ENCODE data around the gene MYH6. TPM values are rescaled to one million over a fixed set of nuclear protein-coding genes. Genes with fewer than 3 reads are reported as not detected.
A peak's percentile ranks its signal among the peaks of the same experiment; 100 is the strongest.
"Not testable (repeated sequence)": the region's sequence is repeated elsewhere in the genome, so short reads cannot be mapped to it uniquely, and the experiment has no call there.

MYH6 gene
- polyA plus RNA-seq, 3 donors: not detected

- Mint-ChIP-seq H3K4me1 (no peaks in the 10 kb centered on the region), H3K36me3 (no peaks in the 10 kb centered on the region), H3K27ac (no peak overlapping the region), H3K9me3 (no peaks in the 10 kb centered on the region), H3K27me3 (ENCODE audit: low read depth in 3 of 3) (peaks cover 6 to 9% (median 7%) of the 10 kb centered on the region in 3 donors), H3K4me3 (no peak overlapping the region)
- H3K9me3 ChIP-seq (replicated peaks in 1 of 2; ENCODE audit: control insufficient read depth in 1 of 2, insufficient read depth in 1 of 2, low read length in 2 of 2): no peaks in the 10 kb centered on the region
- no peak overlapping the region for H3K4me2 ChIP-seq (replicated peaks; ENCODE audit: extremely low read depth, low read length, poor library complexity, severe bottlenecking)
- H3K4me1 ChIP-seq (ENCODE audit: control insufficient read depth in 1 of 2, insufficient read depth in 2 of 2, low read length in 2 of 2): no peaks in the 10 kb centered on the region
- 98% methylated on average over 17 of the region's 21 CpGs for whole genome bisulfite sequencing (ENCODE audit: insufficient coverage)
- TF ChIP-seq, protein P1, sequence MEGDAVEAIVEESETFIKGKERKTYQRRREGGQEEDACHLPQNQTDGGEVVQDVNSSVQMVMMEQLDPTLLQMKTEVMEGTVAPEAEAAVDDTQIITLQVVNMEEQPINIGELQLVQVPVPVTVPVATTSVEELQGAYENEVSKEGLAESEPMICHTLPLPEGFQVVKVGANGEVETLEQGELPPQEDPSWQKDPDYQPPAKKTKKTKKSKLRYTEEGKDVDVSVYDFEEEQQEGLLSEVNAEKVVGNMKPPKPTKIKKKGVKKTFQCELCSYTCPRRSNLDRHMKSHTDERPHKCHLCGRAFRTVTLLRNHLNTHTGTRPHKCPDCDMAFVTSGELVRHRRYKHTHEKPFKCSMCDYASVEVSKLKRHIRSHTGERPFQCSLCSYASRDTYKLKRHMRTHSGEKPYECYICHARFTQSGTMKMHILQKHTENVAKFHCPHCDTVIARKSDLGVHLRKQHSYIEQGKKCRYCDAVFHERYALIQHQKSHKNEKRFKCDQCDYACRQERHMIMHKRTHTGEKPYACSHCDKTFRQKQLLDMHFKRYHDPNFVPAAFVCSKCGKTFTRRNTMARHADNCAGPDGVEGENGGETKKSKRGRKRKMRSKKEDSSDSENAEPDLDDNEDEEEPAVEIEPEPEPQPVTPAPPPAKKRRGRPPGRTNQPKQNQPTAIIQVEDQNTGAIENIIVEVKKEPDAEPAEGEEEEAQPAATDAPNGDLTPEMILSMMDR (IDR thresholded peaks at IDR 0.05): no peak
- no peaks in the 10 kb centered on the region for H4K20me1 ChIP-seq (ENCODE audit: insufficient read depth, low read length)
- intact Hi-C loops (cut with micrococcal nuclease): no loop called here
- H3K36me3 ChIP-seq (replicated peaks in 1 of 2; ENCODE audit: control insufficient read depth in 1 of 2, insufficient read depth in 2 of 2, low read length in 2 of 2): no peaks in the 10 kb centered on the region
- H3K27ac ChIP-seq (ENCODE audit: low read depth in 1 of 2, low read length in 2 of 2): no peak overlapping the region
- no peak for DNase-seq
- H3K9ac ChIP-seq (ENCODE audit: insufficient read depth, low read length, poor library complexity, severe bottlenecking): no peak overlapping the region
- H3K4me3 ChIP-seq (replicated peaks in 1 of 3; ENCODE audit: low read depth in 2 of 3, low read length in 3 of 3): no peak overlapping the region
- H2AFZ ChIP-seq (ENCODE audit: insufficient read depth, low read depth, low read length, poor library complexity, severe bottlenecking): no peak overlapping the region
- H3K27me3 ChIP-seq (ENCODE audit: control insufficient read depth in 2 of 2, insufficient read depth in 2 of 2, low read length in 2 of 2): no peaks in the 10 kb centered on the region
- H3K79me2 ChIP-seq (ENCODE audit: insufficient read depth, low read length): no peaks in the 10 kb centered on the region
Observed at GRCh38 chr14:23418021-23418420, 9.9 kb upstream of the MYH6 start.

GRCh38 chr14:23417269-23417668 is 9.2 kb upstream of the MYH6 start:
- H3K4me3 ChIP-seq (replicated peaks in 1 of 3; ENCODE audit: low read depth in 2 of 3, low read length in 3 of 3); H3K27me3 ChIP-seq (ENCODE audit: control insufficient read depth in 2 of 2, insufficient read depth in 2 of 2, low read length in 2 of 2); H3K79me2 ChIP-seq (ENCODE audit: insufficient read depth, low read length); H3K36me3 ChIP-seq (replicated peaks in 1 of 2; ENCODE audit: control insufficient read depth in 1 of 2, insufficient read depth in 2 of 2, low read length in 2 of 2); H3K4me2 ChIP-seq (replicated peaks; ENCODE audit: extremely low read depth, low read length, poor library complexity, severe bottlenecking); H3K9ac ChIP-seq (ENCODE audit: insufficient read depth, low read length, poor library complexity, severe bottlenecking); intact Hi-C loops (cut with micrococcal nuclease); H4K20me1 ChIP-seq (ENCODE audit: insufficient read depth, low read length); H3K27ac ChIP-seq (ENCODE audit: low read depth in 1 of 2, low read length in 2 of 2); H3K9me3 Mint-ChIP-seq; H3K4me1 ChIP-seq (ENCODE audit: control insufficient read depth in 1 of 2, insufficient read depth in 2 of 2, low read length in 2 of 2); H3K4me1 Mint-ChIP-seq; H2AFZ ChIP-seq (ENCODE audit: insufficient read depth, low read depth, low read length, poor library complexity, severe bottlenecking); H3K36me3 Mint-ChIP-seq; DNase-seq; H3K9me3 ChIP-seq (replicated peaks in 1 of 2; ENCODE audit: control insufficient read depth in 1 of 2, insufficient read depth in 1 of 2, low read length in 2 of 2): not testable (repeated sequence)
- peaks cover 6 to 10% (median 9%) of the 10 kb centered on the region in 3 donors for H3K27me3 Mint-ChIP-seq (ENCODE audit: low read depth in 3 of 3)
- peak overlapping the region in 1 of 7 donors; percentile 33 for H3K27ac Mint-ChIP-seq
- 96% methylated on average over 6 of the region's 12 CpGs for WGBS (ENCODE audit: insufficient coverage)
- H3K4me3 Mint-ChIP-seq: peak overlapping the region in 1 of 2 donors; percentile 39
